HTR-8/SVneo (cell line): Measurements from ENCODE around the gene STK38.

Experiments used
- DNase-seq: peaks from one replicate; pipeline ENCODE4 v3.0.0; 2011; ENCODE audit warnings: low spot score, mixed read lengths; ENCODE audit not compliant: insufficient read length
- FAIRE-seq: peaks from 2 replicates; lab custom pipeline; 2011; peaks lifted over from hg19 to GRCh38; lab: Jason Lieb, UNC

The STK38 gene

DNA sequence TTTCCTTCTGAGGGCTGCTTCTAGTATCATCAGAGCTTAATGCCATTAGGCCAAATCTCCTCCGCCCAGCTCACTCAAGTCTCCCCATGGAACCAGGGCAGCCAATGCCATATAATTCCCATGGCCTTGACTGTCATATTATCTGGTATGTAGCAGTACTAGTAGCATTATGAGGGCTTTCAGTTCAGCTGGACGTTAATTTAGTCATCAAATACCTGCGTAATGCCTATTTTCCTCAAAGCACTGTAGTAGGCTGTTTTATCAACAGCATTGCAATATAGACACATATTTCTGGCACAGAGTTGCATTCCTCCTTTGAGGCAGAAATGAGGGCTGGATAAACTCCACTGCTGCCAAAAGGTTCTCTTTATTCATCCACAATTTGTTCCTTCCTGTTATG is 102.8 kb downstream of the STK38 start:
- FAIRE-seq (no peak), DNase-seq (no peak)
